Common myeloid progenitor, CD34-positive (primary cell): Measurements from ENCODE around the gene KCNQ5.

Experiments
- CTCF ChIA-PET: fragments of 350-600 bp; sonication (Branson Sonifier 250); formaldehyde crosslinking; loops from one replicate; lab custom pipeline; 2021; ENCODE audit warnings: antibody characterized with exemption; lab: Charles Lee
- POLR2A ChIA-PET: fragments of 350-600 bp; sonication (Branson Sonifier 250); formaldehyde crosslinking; loops from one replicate; lab custom pipeline; 2021; ENCODE audit warnings: antibody characterized with exemption; lab: Charles Lee
- DNase-seq, 3 donors: peaks; one replicate each; pipeline versions ENCODE4 v3.0.0 to v3.0.0-alpha.2; 2013
- H3K27ac ChIP-seq, 2 experiments: 1 replicate in 1 of 2; 2 replicates in 1 of 2; pipeline ENCODE4 v1.7.0; 2013; ENCODE audit warnings: inconsistent platforms in 2 of 2, low read length in 2 of 2, mild to moderate bottlenecking in 2 of 2, low read depth in 1 of 2, moderate library complexity in 1 of 2; ENCODE audit not compliant: severe bottlenecking in 2 of 2, insufficient read depth in 1 of 2, poor library complexity in 1 of 2
- H3K27me3 ChIP-seq, 5 experiments: replicated peaks in 2 of 5; 1 replicate in 3 of 5; 2 replicates in 2 of 5; pipeline versions ENCODE4 v1.6.1 to v1.7.0; 2013; ENCODE audit warnings: low read length in 4 of 5, mild to moderate bottlenecking in 2 of 5, moderate library complexity in 2 of 5, inconsistent platforms in 1 of 5; ENCODE audit not compliant: insufficient read depth in 5 of 5, control insufficient read depth in 4 of 5
- H3K36me3 ChIP-seq, 4 experiments: 1 replicate in 2 of 4; 2 replicates in 2 of 4; pipeline versions ENCODE4 v1.6.1 to v1.7.0; 2013; ENCODE audit warnings: low read length in 3 of 4, control low read depth in 1 of 4, mild to moderate bottlenecking in 1 of 4; ENCODE audit not compliant: control insufficient read depth in 4 of 4, insufficient read depth in 4 of 4
- H3K4me1 ChIP-seq, 4 experiments: 1 replicate in 3 of 4; 2 replicates in 1 of 4; pipeline versions ENCODE4 v1.6.1 to v1.7.1; 2013; ENCODE audit warnings: low read length in 3 of 4, mild to moderate bottlenecking in 3 of 4, control low read depth in 1 of 4, inconsistent platforms in 1 of 4, moderate library complexity in 1 of 4; ENCODE audit not compliant: control insufficient read depth in 4 of 4, insufficient read depth in 4 of 4; ENCODE audit errors: control extremely low read depth in 1 of 4
- H3K4me3 ChIP-seq, 7 experiments: 1 replicate in 4 of 7; 2 replicates in 3 of 7; pipeline versions ENCODE4 v1.5.1 to v1.7.0; 2013; ENCODE audit warnings: mild to moderate bottlenecking in 7 of 7, low read length in 6 of 7, moderate library complexity in 6 of 7, inconsistent platforms in 2 of 7, low read depth in 2 of 7, control low read depth in 1 of 7; ENCODE audit not compliant: insufficient read depth in 4 of 7, control insufficient read depth in 1 of 7; ENCODE audit errors: extremely low read depth in 1 of 7
- H3K9me3 ChIP-seq, 5 experiments: 1 replicate in 4 of 5; 2 replicates in 1 of 5; pipeline versions ENCODE4 v1.6.1 to v1.7.1; 2013; ENCODE audit warnings: low read length in 4 of 5, mild to moderate bottlenecking in 2 of 5, inconsistent platforms in 1 of 5, low read depth in 1 of 5, moderate library complexity in 1 of 5; ENCODE audit not compliant: control insufficient read depth in 4 of 5, insufficient read depth in 2 of 5; ENCODE audit errors: control extremely low read depth in 1 of 5
- WGBS: methylation state at CpG from one replicate; pipeline ENCODE4 v1.1.5; 2013; ENCODE audit not compliant: insufficient coverage; 5-methylcytosine and 5-hydroxymethylcytosine counted together

KCNQ5 gene

GRCh38 chr6:73058736-73059135, 436.9 kb downstream of the KCNQ5 start:
- peaks cover 0 to 3% (median 0%) of the 10 kb centered on the region in 4 experiments for H3K36me3 ChIP-seq
- ChIA-PET POLR2A (no interaction called here), CTCF (no interaction called here)
- WGBS = 83% methylated on average over 1 of the region's 3 CpGs
- H3K9me3 ChIP-seq = peaks cover 0 to 5% (median 4%) of the 10 kb centered on the region in 5 experiments
- no peaks in the 10 kb centered on the region for H3K27me3 ChIP-seq
- H3K27ac ChIP-seq = no peak overlapping the region
- H3K4me3 ChIP-seq = no peak overlapping the region
- no peak for DNase-seq
- H3K4me1 ChIP-seq = no peaks in the 10 kb centered on the region

GRCh38 chr6:73062130-73062529, 440.3 kb downstream of the KCNQ5 start:
- H3K36me3 ChIP-seq = peaks cover 0 to 3% (median 0%) of the 10 kb centered on the region in 4 experiments
- no peak overlapping the region for H3K4me3 ChIP-seq
- peaks cover 0 to 4% (median 0%) of the 10 kb centered on the region in 4 experiments for H3K4me1 ChIP-seq
- ChIA-PET CTCF (interaction anchor here (1.1 kb wide), 1 partner anchor 16 kb away, joined by 3 read pairs; no protein-coding TSS in a partner anchor), POLR2A (no interaction called here)
- 100% methylated on average over 2 of the region's 4 CpGs for WGBS
- no peaks in the 10 kb centered on the region for H3K9me3 ChIP-seq
- H3K27me3 ChIP-seq = no peaks in the 10 kb centered on the region
- no peak for DNase-seq
- no peak overlapping the region for H3K27ac ChIP-seq

- WGBS = 100% methylated on average over 1 of the region's 2 CpGs
- no peak for DNase-seq
- H3K9me3 ChIP-seq = no peaks in the 10 kb centered on the region
- no peaks in the 10 kb centered on the region for H3K27me3 ChIP-seq
- H3K4me1 ChIP-seq = peaks cover 0 to 4% (median 0%) of the 10 kb centered on the region in 4 experiments
- POLR2A ChIA-PET = no interaction called here
- peaks cover 0 to 3% (median 0%) of the 10 kb centered on the region in 4 experiments for H3K36me3 ChIP-seq
- H3K4me3 ChIP-seq = no peak overlapping the region
- H3K27ac ChIP-seq = no peak overlapping the region
- CTCF ChIA-PET = interaction anchor here (1.1 kb wide), 1 partner anchor 15 kb away, joined by 3 read pairs; no protein-coding TSS in a partner anchor
Observed at GRCh38 chr6:73062837-73063236, 441.0 kb downstream of the KCNQ5 start.

- Histone ChIP-seq H3K4me3 (no peak overlapping the region), H3K36me3 (peaks cover 0 to 3% (median 0%) of the 10 kb centered on the region in 4 experiments), H3K27me3 (no peaks in the 10 kb centered on the region), H3K4me1 (peaks cover 0 to 4% (median 0%) of the 10 kb centered on the region in 4 experiments), H3K27ac (no peak overlapping the region), H3K9me3 (no peaks in the 10 kb centered on the region)
- no CpG with 5 or more reads among the region's 1 CpG for WGBS
- no peak for DNase-seq
- ChIA-PET POLR2A (no interaction called here), CTCF (no interaction called here)
Observed at GRCh38 chr6:73064266-73064665, 442.4 kb downstream of the KCNQ5 start.

- H3K9me3 ChIP-seq = no peaks in the 10 kb centered on the region
- WGBS = 100% methylated on average over 1 of the region's 2 CpGs
- CTCF ChIA-PET = interaction anchor here (0.8 to 1.8 kb wide), 2 partner anchors 57 to 456 kb away, joined by 3 to 6 read pairs; no protein-coding TSS in a partner anchor
- H3K4me3 ChIP-seq = no peak overlapping the region
- H3K4me1 ChIP-seq = no peaks in the 10 kb centered on the region
- no peak overlapping the region for H3K27ac ChIP-seq
- DNase-seq = no peak
- H3K36me3 ChIP-seq = peaks cover 0 to 5% (median 1%) of the 10 kb centered on the region in 4 experiments
- no peaks in the 10 kb centered on the region for H3K27me3 ChIP-seq
- POLR2A ChIA-PET = no interaction called here
Observed at GRCh38 chr6:73073238-73073637, 451.4 kb downstream of the KCNQ5 start.

GRCh38 chr6:73074175-73074574, 452.3 kb downstream of the KCNQ5 start:
- no peak for DNase-seq
- no peaks in the 10 kb centered on the region for H3K27me3 ChIP-seq
- no peak overlapping the region for H3K27ac ChIP-seq
- ChIA-PET CTCF (interaction anchor here (0.8 to 1.8 kb wide), 2 partner anchors 56 to 457 kb away, joined by 3 to 6 read pairs; no protein-coding TSS in a partner anchor), POLR2A (no interaction called here)
- H3K9me3 ChIP-seq = no peaks in the 10 kb centered on the region
- no CpG with 5 or more reads among the region's 1 CpG for WGBS
- H3K4me1 ChIP-seq = no peaks in the 10 kb centered on the region
- H3K36me3 ChIP-seq = peaks cover 0 to 6% (median 4%) of the 10 kb centered on the region in 4 experiments
- no peak overlapping the region for H3K4me3 ChIP-seq

GRCh38 chr6:73076211-73076954, 454.5 kb downstream of the KCNQ5 start:
- POLR2A ChIA-PET = no interaction called here
- Histone ChIP-seq H3K27ac (no peak overlapping the region), H3K4me3 (no peak overlapping the region), H3K4me1 (no peaks in the 10 kb centered on the region), H3K9me3 (no peaks in the 10 kb centered on the region), H3K27me3 (no peaks in the 10 kb centered on the region), H3K36me3 (peaks cover 0 to 9% (median 2%) of the 10 kb centered on the region in 4 experiments)
- CTCF ChIA-PET = no interaction called here
- no peak for DNase-seq
